T-helper 9 cell (primary cell): ENCODE results near the gene PSMA3.
A peak's percentile ranks its signal among the peaks of the same experiment; 100 is the strongest.
"Not testable (repeated sequence)": the region's sequence is repeated elsewhere in the genome, so short reads cannot be mapped to it uniquely, and the experiment has no call there.

Experiments used
- DNase-seq: peaks from one replicate; pipeline ENCODE4 v3.0.0-alpha.2; 2020
- total RNA-seq, 2 donors: gene quantifications; one replicate each; lab custom pipeline; 2026; lab: John Stamatoyannopoulos, UW

The PSMA3 gene
- 50.7 to 91.1 reads per million in 2 donors for total RNA-seq

- peak; percentile 95 for DNase-seq
Observed at GRCh38 chr14:58244556-58245387, at the start of gene PSMA3. Gene PSMA3 (plus strand): TSS chr14:58244843. CDS start chr14:58244921, 78 bp downstream.

GRCh38 chr14:58196198-58196597 is 48.4 kb upstream of the PSMA3 start:
- no peak for DNase-seq

DNA sequence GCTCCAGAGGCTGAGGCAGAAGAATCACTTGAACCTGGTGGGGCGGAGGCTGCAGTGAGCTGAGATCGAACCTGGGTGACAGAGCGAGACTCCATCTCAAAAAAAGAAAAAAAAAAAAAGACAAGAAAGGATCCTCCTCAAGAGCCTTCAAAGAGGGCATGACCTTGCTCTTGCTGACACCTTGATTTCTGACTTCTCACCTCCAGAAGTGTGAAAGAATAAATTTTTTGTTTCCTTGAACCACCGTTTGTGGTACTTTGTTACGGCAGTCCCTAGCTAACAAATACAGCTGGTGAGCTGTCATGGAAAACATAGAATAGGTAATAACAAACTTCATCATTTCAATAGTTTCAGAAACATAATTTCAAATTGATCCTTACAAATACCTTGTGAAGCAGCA is 46.6 kb upstream of the PSMA3 start:
- no peak for DNase-seq

DNA sequence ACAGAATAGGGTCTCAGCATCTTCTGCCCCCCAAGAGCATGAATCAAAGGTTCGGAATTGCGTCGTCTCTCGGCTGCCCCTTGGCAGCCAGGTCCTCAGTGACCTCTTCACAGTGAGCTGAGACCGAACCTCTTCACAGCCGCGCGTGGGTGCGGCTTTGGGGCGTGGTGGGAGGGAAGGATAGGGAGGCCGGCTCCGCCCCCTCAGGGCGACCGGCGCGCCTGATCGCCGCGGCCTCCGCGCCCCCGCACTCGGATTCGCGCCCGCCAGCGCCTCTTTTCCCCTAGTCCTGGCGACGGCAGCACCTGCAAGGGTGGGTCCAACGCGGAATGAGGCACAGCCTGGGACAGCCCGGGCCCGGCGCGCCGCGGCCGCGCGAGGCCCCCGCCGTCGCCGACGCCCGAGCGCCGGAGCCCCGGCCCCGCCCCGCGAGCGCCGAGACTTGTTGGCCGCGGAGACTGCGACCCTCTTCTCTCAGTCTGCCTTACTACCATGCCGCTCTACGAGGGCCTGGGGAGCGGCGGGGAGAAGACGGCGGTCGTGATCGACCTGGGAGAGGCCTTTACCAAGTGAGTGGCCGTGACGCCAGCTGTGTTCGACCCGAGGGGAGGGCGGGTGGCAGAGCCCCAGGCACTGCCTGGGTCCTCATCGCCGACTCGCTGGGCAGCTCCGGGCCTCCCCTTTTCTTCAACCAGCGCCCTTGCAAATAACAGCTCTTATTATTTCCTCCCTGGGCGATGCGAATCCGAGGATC is 44.7 kb upstream of the PSMA3 start, which contains the start of gene ACTR10:
Gene ACTR10, plus strand, starts transcription at position 424 of the 754 bp plus-strand sequence. Its CDS starts 69 bp downstream, at position 493.
- DNase-seq, result peak; percentile 78

- no peak for DNase-seq
Observed at GRCh38 chr14:58200480-58200841, 44.2 kb upstream of the PSMA3 start.

GRCh38 chr14:58200846-58201245 is 43.8 kb upstream of the PSMA3 start:
- DNase-seq, result no peak

DNA sequence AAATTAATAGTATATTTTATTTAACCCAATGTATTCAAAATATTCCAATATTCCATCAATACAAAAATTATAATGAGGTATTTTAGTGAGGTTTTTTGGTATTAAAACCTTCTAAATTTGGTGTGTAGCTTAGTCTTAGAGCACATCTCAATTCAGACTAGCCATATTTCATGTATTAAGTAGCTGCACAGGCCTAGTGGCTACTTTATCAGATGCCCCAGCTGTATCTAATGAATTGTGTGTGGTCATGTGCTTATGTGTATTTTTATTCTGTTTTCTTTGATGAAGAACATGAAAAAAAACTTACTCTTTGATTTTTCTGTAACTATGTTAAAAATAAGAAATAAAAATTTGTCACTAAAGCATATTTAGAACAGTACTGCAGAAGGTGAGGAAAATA is 31.5 kb upstream of the PSMA3 start:
- no peak for DNase-seq

DNA sequence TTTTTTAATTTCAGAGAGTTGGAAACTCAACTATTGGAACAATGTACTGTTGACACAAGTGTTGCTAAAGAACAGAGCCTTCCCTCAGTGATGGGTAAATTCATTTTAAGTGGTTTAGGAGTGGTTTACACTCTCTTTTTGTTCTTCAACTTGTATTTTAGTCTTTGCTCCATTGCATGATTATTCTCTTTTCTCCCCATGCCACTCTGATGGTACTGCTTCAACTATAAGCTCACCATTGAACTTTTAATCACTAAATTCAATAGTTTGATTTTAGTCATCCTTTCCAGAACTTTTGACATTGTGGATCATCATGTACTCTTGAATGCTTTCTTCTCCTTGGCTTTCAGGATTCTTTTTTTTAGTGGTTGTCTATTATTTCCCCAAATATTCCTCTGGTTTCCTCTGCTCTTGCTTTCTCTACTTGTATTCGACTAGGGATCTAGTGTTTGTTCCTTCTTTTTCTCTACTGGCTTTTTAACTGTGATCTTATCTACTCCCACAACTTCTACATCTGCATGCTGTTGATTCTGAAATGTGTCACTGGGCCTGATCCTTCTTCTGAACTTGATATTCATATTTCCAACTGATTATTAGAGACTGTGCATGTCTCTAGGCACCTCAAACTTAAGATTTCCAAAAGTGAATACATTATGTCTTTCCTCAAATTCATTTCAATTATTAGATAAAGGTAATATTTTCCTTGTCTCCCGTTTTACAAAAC is 29.3 kb upstream of the PSMA3 start:
- DNase-seq, result no peak

DNA sequence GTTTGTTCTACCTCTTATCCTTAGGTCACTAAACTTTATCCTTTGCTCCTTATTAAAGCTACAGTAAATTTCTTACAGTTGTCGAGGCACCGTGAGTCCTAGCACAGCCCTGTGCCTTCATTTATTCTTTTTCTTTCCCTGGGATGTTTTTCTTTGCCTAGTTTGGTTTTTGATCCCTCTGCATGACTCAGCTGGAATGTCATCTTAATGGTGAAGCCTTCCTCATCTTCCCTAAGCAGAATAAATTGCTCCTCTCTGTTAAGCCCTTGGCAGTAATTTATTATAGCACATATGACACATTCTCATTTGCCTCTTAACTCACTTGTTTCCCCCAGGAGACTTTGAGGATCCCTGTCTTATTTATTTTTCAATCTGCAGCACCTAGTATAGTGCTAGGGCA is 28.1 kb upstream of the PSMA3 start:
- DNase-seq, result no peak

DNA sequence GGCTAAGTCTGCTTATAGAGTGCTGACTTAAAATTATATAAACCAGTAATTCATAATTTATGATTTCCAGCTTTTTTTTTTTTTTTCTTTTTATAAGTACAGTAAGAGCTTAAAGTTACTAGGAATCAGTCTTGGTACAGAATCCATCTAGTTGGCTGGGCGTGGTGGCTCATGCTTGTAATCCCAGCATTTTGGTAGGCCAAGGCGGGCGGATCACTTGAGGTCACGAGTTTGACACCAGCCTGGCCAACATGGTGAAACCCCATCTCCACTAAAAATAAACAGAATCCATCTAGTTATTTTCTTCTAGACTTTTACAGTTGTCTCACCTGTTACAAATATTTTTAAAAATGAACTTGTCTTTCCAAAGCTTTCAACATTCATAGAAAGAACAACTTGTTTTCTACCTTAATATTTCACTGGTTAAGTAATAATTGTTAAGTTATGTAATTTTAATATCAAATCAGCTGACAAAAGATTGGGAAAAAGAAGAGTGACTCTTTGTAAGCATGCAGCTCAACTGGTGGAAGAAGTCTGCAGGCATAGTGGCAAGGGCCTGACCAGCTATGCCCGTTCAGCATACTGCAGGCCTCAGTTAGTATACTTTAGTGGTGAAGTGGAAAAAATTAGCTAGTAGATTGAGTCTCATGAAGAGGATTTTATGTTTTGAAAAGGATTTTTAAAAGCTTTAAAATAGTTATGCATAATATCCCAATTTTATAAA is 17.4 kb upstream of the PSMA3 start:
- no peak for DNase-seq

DNA sequence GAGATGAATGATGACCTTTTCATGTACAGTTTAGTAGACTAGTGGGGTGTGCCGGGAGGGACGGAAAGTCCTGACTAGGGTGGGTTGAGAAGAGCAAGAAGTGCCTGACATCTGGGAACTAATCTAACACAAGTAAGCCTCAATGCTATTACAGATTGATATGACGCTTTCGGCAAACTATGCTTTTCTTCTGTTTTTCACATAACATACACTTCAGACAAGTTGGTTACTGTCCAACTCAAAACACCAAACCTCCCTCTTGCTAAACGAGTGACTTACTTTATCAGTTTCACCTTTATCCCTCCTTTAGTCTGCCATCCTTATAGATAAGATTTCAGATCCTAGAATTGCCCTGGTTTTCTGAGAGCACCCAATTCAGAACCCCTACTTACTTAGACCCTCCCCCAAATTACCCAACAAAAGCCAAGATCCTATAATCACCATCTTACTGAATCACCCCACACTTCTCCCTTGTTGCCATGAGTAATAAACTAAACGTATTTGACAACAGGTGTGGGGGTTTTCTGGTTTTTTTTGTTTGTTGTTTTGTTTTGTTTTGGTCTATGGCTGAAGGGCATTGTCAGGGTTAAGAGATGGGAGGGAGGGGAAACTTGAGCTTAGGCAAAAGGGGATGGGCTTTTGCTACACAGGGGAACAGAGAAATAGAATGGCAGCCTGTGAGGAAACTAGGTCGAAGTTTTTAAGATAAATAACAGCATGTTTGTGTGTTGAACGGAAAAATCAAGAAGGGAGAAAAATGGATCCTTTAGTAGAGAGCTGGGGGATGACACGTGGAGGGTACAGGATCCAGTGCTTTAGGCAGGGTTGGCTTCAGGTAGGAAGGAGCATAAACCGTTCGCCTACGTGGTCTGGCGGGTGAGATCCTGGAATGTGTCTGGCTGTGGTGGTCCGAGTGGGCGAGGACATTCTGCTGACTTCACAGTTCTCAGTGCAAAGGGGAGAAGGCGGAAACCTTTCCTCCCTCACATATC is 6.1 kb upstream of the PSMA3 start:
- no peak for DNase-seq

GRCh38 chr14:58239244-58240195 is 5.1 kb upstream of the PSMA3 start:
- peak; percentile 76 for DNase-seq

DNA sequence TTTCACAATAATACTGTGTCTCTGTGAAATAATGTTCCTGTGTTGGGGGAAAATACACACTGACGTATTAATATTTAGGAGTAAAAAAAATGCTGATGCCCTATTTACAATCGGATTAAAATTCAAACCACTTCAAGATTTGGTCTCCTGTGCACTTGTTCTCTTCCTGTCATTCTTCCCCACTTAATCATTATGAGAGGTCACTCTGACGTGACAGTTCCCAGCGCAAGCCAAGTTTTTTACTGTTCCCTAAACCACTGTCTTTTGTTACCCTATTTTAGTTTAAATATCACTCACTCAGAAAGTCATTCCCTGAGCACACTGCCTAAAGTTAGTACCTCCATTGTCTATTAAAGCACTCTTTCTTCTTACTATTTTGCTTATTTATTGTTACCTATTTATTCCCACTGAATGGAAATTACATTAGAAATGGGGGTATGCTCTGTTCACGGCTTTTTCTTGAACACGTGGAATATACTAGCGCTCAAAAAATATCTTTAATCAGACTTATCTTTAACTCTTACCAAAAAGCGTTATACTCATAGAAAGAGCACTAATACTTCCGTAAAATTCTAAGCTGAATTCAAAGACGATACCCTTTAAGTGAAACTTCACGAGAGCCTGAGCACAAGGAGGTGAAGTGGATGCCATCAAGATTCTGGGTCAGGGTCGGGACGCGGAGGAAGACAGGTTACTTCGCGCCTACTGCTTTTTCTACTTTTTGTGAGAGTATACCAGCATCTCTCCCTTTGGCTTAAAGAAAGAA is 670 bp upstream of the PSMA3 start:
- DNase-seq, result no peak

DNA sequence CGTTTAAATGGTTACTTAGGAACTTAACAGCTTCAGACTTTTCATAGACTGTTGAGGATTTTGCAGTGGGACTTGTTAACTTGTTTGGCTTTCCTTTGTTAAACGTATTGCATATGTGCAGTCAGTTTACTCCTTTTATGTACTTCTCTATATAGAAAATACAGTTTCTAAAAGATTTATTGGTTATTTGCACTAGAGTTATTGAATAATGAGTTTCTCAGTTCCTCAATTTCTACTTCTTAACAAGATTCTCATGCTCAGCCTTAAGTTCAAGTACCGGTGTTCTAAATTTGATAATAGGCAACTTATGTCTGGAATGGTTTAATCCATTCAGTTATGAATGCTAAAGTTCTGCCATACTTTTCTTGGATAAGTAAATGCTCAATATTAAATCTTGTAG is 919 bp downstream of the PSMA3 start:
- no peak for DNase-seq

DNA sequence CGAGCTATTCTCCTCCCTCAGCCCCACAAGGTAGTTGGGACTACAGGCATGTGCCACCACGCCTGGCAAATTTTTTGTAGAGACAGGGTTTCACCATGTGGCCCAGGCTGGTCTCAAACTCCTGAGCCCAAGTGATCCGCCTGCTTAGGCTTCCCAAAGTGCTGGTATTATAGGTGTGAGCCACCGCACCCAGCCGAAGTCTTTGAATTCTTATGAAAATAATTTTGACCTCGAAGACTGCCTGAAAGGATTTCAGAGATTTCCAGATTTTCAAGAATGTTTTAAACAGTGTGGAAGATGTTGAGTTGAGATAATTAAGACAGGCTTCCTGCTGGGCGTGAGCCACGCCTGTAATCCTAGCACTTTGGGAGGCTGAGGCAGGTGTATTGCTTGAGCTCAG is 5.0 kb downstream of the PSMA3 start:
- no peak for DNase-seq

GRCh38 chr14:58258156-58258555 is 13.5 kb downstream of the PSMA3 start:
- no peak for DNase-seq

DNA sequence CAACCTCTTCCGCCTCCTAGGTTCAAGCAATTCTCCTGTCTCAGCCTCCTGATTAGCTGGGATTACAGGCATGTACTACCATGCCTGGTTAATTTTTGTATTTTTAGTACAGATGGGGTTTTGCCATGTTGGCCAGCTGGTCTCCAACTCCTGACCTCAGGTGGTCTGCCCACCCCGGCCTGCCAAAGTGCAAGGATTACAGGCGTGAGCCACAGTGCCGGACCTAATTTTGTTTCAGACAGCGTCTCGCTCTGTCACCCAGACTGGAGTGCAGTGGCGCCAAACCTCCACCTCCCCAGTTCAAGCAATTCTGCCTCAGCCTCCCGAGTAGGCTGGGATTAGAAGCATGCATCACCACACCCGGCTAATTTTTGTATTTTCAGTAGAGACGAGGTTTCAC is 17.4 kb downstream of the PSMA3 start:
- DNase-seq, result not testable (repeated sequence)

- DNase-seq, result no peak
Observed at GRCh38 chr14:58265401-58265800, 20.8 kb downstream of the PSMA3 start.

DNA sequence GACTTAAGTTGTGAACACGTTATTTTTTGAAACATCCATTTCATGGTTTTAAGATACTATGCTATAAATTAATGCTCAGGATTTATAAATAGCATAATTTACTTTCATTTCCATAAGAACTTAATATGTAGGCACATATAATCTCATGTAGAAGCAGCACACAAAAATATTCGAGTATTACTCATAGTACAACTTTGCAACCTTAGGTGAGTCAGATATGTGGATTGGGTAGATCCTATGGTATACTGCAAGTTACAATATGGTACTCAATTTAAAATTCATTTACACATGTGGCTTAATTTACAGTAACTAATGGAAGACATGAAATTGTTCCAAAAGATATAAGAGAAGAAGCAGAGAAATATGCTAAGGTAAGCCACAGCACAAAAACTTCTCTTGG is 26.0 kb downstream of the PSMA3 start:
- no peak for DNase-seq
